SK-N-MC (cell line): Measurements from ENCODE around the gene ARID1B.

Experiments
- EZH2 ChIP-seq: fragments of 200-600 bp; sonication (generic); IDR thresholded peaks from one replicate; pipeline ENCODE4 v1.6.1; 2017; ENCODE audit warnings: antibody characterized with exemption
- FOXP2 ChIP-seq: optimal IDR thresholded peaks from 2 replicates; pipeline ENCODE3; 2011; ENCODE audit warnings: mild to moderate bottlenecking, moderate library complexity; ENCODE audit not compliant: insufficient read depth; ENCODE audit errors: extremely low read length, control extremely low read depth
- POLR2AphosphoS5 ChIP-seq: IDR thresholded peaks from 2 replicates; pipeline ENCODE4 v1.6.1; 2012; ENCODE audit warnings: mild to moderate bottlenecking, low read depth, low read length, borderline replicate concordance

- no peak for TF ChIP-seq EZH2
- no peak for TF ChIP-seq POLR2AphosphoS5
- no peak for TF ChIP-seq FOXP2
Measured at GRCh38 chr6:156830126-156830525, 52.9 kb downstream of the ARID1B start.
